SK-N-SH (cell line): ENCODE measurements around the gene SLC25A21. TPM values are rescaled to one million over a fixed set of nuclear protein-coding genes. Genes with fewer than 3 reads are reported as not detected.

Experiments used
- CTCF ChIA-PET: fragments of 300-600, 350-600 bp; formaldehyde crosslinking; extraction: SDS; loops from one replicate; lab custom pipeline; 2021; lab: Yijun Ruan, JAX
- POLR2A ChIA-PET: fragments of 350-600 bp; sonication (Branson Sonifier 250); formaldehyde crosslinking; extraction: SDS; loops from one replicate; lab custom pipeline; 2020; ENCODE audit warnings: antibody characterized with exemption, inconsistent platforms; lab: Yijun Ruan, JAX
- DNase-seq: peaks from one replicate; pipeline ENCODE4 v3.0.0; 2012
- H2AFZ ChIP-seq: fragments of 200-600 bp; sonication (generic); 2 replicates; pipeline ENCODE4 v1.8.1; 2016; ENCODE audit warnings: antibody characterized with exemption, mild to moderate bottlenecking, low read depth
- H3F3A ChIP-seq: fragments of 200-600 bp; sonication (generic); replicated peaks from 2 replicates; pipeline ENCODE3; 2016; ENCODE audit warnings: antibody characterized with exemption, mild to moderate bottlenecking; ENCODE audit not compliant: insufficient read depth
- H3K27ac ChIP-seq, 2 experiments: fragments of 200-500 bp in 1 of 2; fragments of 200-600 bp in 1 of 2; sonication (Bioruptor generic) in 1 of 2; sonication (generic), shearing (Covaris generic) in 1 of 2; 2 replicates each; pipeline versions ENCODE4 v1.5.1 to v1.6.1; 2014 to 2016; ENCODE audit warnings: low read depth in 2 of 2, inconsistent platforms in 1 of 2, low read length in 1 of 2, mild to moderate bottlenecking in 1 of 2, mixed read lengths in 1 of 2
- H3K27me3 ChIP-seq: fragments of 200-600 bp; sonication (generic), shearing (Covaris generic); 2 replicates; pipeline ENCODE4 v1.6.1; 2016; ENCODE audit warnings: mixed run types; ENCODE audit not compliant: insufficient read depth
- H3K36me3 ChIP-seq, 2 experiments: fragments of 200-500 bp in 1 of 2; fragments of 200-600 bp in 1 of 2; sonication (Bioruptor generic) in 1 of 2; sonication (generic) in 1 of 2; replicated peaks in 1 of 2; 2 replicates each; pipeline versions ENCODE3 to v1.5.1; 2014 to 2016; ENCODE audit warnings: low read length in 1 of 2, mild to moderate bottlenecking in 1 of 2; ENCODE audit not compliant: insufficient read depth in 2 of 2, control insufficient read depth in 1 of 2
- H3K4me1 ChIP-seq, 2 experiments: fragments of 200-500 bp in 1 of 2; fragments of 200-600 bp in 1 of 2; sonication (Bioruptor generic) in 1 of 2; sonication (generic), shearing (Covaris generic) in 1 of 2; 2 replicates each; pipeline versions ENCODE4 v1.5.1 to v1.6.1; 2014 to 2016; ENCODE audit warnings: low read depth in 1 of 2, low read length in 1 of 2, mixed run types in 1 of 2; ENCODE audit not compliant: insufficient read depth in 2 of 2, control insufficient read depth in 1 of 2
- H3K4me2 ChIP-seq: fragments of 200-600 bp; sonication (generic), shearing (Covaris generic); 2 replicates; pipeline ENCODE4 v1.6.1; 2017; ENCODE audit warnings: mixed run types
- H3K4me3 ChIP-seq, 2 experiments: fragments of 200-500 bp in 1 of 2; fragments of 200-600 bp in 1 of 2; sonication (Bioruptor generic) in 1 of 2; sonication (generic), shearing (Covaris generic) in 1 of 2; 2 replicates each; pipeline versions ENCODE4 v1.5.1 to v1.8.1; 2014 to 2016; ENCODE audit warnings: low read depth in 2 of 2, inconsistent platforms in 1 of 2, low read length in 1 of 2, mild to moderate bottlenecking in 1 of 2, mixed read lengths in 1 of 2, moderate library complexity in 1 of 2
- H3K79me2 ChIP-seq: fragments of 200-600 bp; sonication (generic); 2 replicates; pipeline ENCODE4 v1.8.1; 2017; ENCODE audit warnings: mild to moderate bottlenecking; ENCODE audit not compliant: insufficient read depth
- H3K9ac ChIP-seq: fragments of 200-600 bp; sonication (generic); 2 replicates; pipeline ENCODE4 v1.6.1; 2017; ENCODE audit warnings: mixed run types
- H3K9me2 ChIP-seq: fragments of 200-600 bp; sonication (generic); 2 replicates; pipeline ENCODE4 v1.6.1; 2017; ENCODE audit warnings: mixed run types
- H3K9me3 ChIP-seq: fragments of 200-600 bp; sonication (generic); 2 replicates; pipeline ENCODE4 v1.6.1; 2017; ENCODE audit warnings: mixed run types, mild to moderate bottlenecking, moderate library complexity
- H4K20me1 ChIP-seq: fragments of 200-600 bp; sonication (generic); 2 replicates; pipeline ENCODE4 v1.6.1; 2017; ENCODE audit warnings: mild to moderate bottlenecking, mixed run types; ENCODE audit not compliant: insufficient read depth
- ELF1 ChIP-seq: IDR thresholded peaks from 2 replicates; pipeline ENCODE4 v1.4.0; 2012
- EP300 ChIP-seq, 2 experiments: IDR thresholded peaks; 2 replicates each; pipeline versions ENCODE4 v1.4.0 to v1.6.1; 2012; ENCODE audit warnings: borderline replicate concordance in 1 of 2, low read depth in 1 of 2, low read length in 1 of 2
- EZH2phosphoT487 ChIP-seq: fragments of 200-600 bp; sonication (generic); IDR thresholded peaks from 2 replicates; pipeline ENCODE4 v1.6.1; 2017; ENCODE audit warnings: low read depth, mixed run types, mild to moderate bottlenecking, antibody characterized with exemption, moderate library complexity, borderline replicate concordance
- FOSL2 ChIP-seq: IDR thresholded peaks from 2 replicates; pipeline ENCODE4 v1.4.0; 2012; ENCODE audit warnings: low read depth, mild to moderate bottlenecking, moderate library complexity, borderline replicate concordance
- FOXJ3 ChIP-seq: sonication (generic); formaldehyde crosslinking; IDR thresholded peaks from 2 replicates; pipeline ENCODE4 v1.5.1; 2020; ENCODE audit warnings: mild to moderate bottlenecking, missing genetic modification reagents
- FOXM1 ChIP-seq: IDR thresholded peaks from 2 replicates; pipeline ENCODE4 v1.4.0; 2012; ENCODE audit warnings: low read depth, mild to moderate bottlenecking
- GABPA ChIP-seq: IDR thresholded peaks from 2 replicates; pipeline ENCODE4 v1.4.0; 2012; ENCODE audit warnings: low read depth, mild to moderate bottlenecking
- GATA2 ChIP-seq: sonication (generic); formaldehyde crosslinking; IDR thresholded peaks from 2 replicates; pipeline ENCODE4 v1.5.0; 2020; ENCODE audit warnings: mild to moderate bottlenecking, missing genetic modification reagents
- MAX ChIP-seq: IDR thresholded peaks from 2 replicates; pipeline ENCODE4 v1.4.0; 2012; ENCODE audit warnings: low read depth
- MEF2A ChIP-seq: IDR thresholded peaks from 2 replicates; pipeline ENCODE4 v1.4.0; 2012; ENCODE audit warnings: low read depth, borderline replicate concordance
- MXI1 ChIP-seq: IDR thresholded peaks from 2 replicates; pipeline ENCODE4 v1.6.1; 2012; ENCODE audit warnings: mild to moderate bottlenecking, low read depth, low read length, improper control_type of control experiment
- NFIC ChIP-seq: IDR thresholded peaks from 2 replicates; pipeline ENCODE4 v1.4.0; 2012; ENCODE audit warnings: borderline replicate concordance
- NRF1 ChIP-seq: IDR thresholded peaks from 2 replicates; pipeline ENCODE4 v1.6.1; 2012; ENCODE audit warnings: low read depth, mild to moderate bottlenecking, low read length
- RAD21 ChIP-seq: IDR thresholded peaks from 2 replicates; pipeline ENCODE4 v1.6.1; 2012; ENCODE audit warnings: mild to moderate bottlenecking, low read length
- RXRA ChIP-seq: IDR thresholded peaks from 2 replicates; pipeline ENCODE4 v1.4.0; 2012; ENCODE audit warnings: low read depth, mild to moderate bottlenecking, borderline replicate concordance
- SIN3A ChIP-seq: IDR thresholded peaks from 2 replicates; pipeline ENCODE4 v1.6.1; 2012; ENCODE audit warnings: low read depth, mild to moderate bottlenecking, low read length, moderate library complexity, borderline replicate concordance
- TCF12 ChIP-seq: IDR thresholded peaks from 2 replicates; pipeline ENCODE4 v1.4.0; 2012
- USF2 ChIP-seq: fragments of 150-350 bp; IDR thresholded peaks from 2 replicates; pipeline ENCODE4 v1.6.1; 2017; ENCODE audit warnings: antibody characterized with exemption, low read length, low read depth, borderline replicate concordance
- WGBS: methylation state at CpG from one replicate; pipeline ENCODE4 v1.1.6; 2017; ENCODE audit warnings: low lambda C conversion rate; 5-methylcytosine and 5-hydroxymethylcytosine counted together
- polyA plus RNA-seq, 3 experiments: library from polyadenylated mRNA; depleted of rRNA; stranded (reverse); fragments of >200 nt; gene quantifications; 2 replicates each; pipeline ENCODE4 v1.2.3, GENCODE V29; 2012
- TF ChIP-seq, protein P1 (sequence below): IDR thresholded peaks from 2 replicates; pipeline ENCODE4 v1.4.0; 2012; ENCODE audit warnings: low read depth, borderline replicate concordance
- TF ChIP-seq, protein P2 (sequence below): IDR thresholded peaks from 2 replicates; pipeline ENCODE4; 2012

SLC25A21 gene
- polyA plus RNA-seq, 1 of the 3 experiments (the other 2 are of a cell fraction) = not detected

DNA sequence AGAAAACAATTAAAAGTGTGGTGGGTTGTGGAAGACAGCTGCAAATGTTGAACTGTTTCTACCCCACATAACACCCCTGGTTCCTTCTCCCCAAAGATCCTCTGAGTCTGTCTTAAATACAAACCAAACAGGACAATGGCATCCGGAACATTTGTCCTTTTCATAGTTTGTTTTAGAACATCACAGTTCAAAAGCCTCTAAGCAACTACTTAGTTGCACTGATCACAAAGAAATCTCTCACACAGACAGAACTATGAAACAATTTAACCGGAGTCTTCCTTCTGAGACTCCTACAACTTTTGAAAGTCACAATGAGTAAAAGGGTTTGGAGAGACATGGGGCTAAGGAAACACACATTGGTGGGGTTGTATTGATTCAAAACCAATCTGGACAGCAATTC lies 125.6 kb downstream of the SLC25A21 start (continued):
- TF ChIP-seq GATA2 (CRISPR knock-in tag) (no peak), FOSL2 (no peak), FOXM1 (no peak), GABPA (no peak)

GRCh38 chr14:37045340-37046061 lies 126.9 kb downstream of the SLC25A21 start:
- no peaks in the 10 kb centered on the region for H3K27me3 ChIP-seq
- H3K9me2 ChIP-seq = no peaks in the 10 kb centered on the region
- DNase-seq = no peak
- 11% methylated on average over 4 of the region's 5 CpGs for WGBS
- POLR2A ChIA-PET = no interaction called here
- H4K20me1 ChIP-seq = no peaks in the 10 kb centered on the region
- no peak overlapping the region for H2AFZ ChIP-seq
- H3K4me2 ChIP-seq = no peak overlapping the region
- no peak overlapping the region for H3K4me3 ChIP-seq
- H3K27ac ChIP-seq = no peak overlapping the region
- no peaks in the 10 kb centered on the region for H3F3A ChIP-seq
- no peaks in the 10 kb centered on the region for H3K79me2 ChIP-seq
- TF ChIP-seq EZH2phosphoT487 (no peak), RAD21 (no peak), EP300 (IDR thresholded peaks at IDR 0.05; ENCODE audit: borderline replicate concordance in 1 of 2, low read depth in 1 of 2, low read length in 1 of 2) (no peak), NRF1 (no peak), NFIC (no peak), RXRA (no peak), SIN3A (no peak), GATA2 (CRISPR knock-in tag) (no peak), FOXJ3 (CRISPR knock-in tag) (no peak), FOSL2 (no peak), MXI1 (no peak), MEF2A (no peak), ELF1 (no peak), TCF12 (no peak), MAX (no peak), USF2 (no peak)
- TF ChIP-seq, protein P1, sequence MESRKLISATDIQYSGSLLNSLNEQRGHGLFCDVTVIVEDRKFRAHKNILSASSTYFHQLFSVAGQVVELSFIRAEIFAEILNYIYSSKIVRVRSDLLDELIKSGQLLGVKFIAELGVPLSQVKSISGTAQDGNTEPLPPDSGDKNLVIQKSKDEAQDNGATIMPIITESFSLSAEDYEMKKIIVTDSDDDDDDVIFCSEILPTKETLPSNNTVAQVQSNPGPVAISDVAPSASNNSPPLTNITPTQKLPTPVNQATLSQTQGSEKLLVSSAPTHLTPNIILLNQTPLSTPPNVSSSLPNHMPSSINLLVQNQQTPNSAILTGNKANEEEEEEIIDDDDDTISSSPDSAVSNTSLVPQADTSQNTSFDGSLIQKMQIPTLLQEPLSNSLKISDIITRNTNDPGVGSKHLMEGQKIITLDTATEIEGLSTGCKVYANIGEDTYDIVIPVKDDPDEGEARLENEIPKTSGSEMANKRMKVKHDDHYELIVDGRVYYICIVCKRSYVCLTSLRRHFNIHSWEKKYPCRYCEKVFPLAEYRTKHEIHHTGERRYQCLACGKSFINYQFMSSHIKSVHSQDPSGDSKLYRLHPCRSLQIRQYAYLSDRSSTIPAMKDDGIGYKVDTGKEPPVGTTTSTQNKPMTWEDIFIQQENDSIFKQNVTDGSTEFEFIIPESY = no peak
- TF ChIP-seq, protein P2, sequence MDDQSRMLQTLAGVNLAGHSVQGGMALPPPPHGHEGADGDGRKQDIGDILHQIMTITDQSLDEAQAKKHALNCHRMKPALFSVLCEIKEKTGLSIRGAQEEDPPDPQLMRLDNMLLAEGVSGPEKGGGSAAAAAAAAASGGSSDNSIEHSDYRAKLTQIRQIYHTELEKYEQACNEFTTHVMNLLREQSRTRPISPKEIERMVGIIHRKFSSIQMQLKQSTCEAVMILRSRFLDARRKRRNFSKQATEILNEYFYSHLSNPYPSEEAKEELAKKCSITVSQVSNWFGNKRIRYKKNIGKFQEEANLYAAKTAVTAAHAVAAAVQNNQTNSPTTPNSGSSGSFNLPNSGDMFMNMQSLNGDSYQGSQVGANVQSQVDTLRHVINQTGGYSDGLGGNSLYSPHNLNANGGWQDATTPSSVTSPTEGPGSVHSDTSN = no peak
- H3K9ac ChIP-seq = no peak overlapping the region
- no peaks in the 10 kb centered on the region for H3K36me3 ChIP-seq
- CTCF ChIA-PET = no interaction called here
- no peaks in the 10 kb centered on the region for H3K4me1 ChIP-seq
- no peaks in the 10 kb centered on the region for H3K9me3 ChIP-seq
